COR-L47 (cell line): Measurements from ENCODE around the gene OBP2B.

Source experiments
- DNase-seq: peaks from one replicate; lab custom pipeline; 2025; lab: John Stamatoyannopoulos, UW

OBP2B gene

DNA sequence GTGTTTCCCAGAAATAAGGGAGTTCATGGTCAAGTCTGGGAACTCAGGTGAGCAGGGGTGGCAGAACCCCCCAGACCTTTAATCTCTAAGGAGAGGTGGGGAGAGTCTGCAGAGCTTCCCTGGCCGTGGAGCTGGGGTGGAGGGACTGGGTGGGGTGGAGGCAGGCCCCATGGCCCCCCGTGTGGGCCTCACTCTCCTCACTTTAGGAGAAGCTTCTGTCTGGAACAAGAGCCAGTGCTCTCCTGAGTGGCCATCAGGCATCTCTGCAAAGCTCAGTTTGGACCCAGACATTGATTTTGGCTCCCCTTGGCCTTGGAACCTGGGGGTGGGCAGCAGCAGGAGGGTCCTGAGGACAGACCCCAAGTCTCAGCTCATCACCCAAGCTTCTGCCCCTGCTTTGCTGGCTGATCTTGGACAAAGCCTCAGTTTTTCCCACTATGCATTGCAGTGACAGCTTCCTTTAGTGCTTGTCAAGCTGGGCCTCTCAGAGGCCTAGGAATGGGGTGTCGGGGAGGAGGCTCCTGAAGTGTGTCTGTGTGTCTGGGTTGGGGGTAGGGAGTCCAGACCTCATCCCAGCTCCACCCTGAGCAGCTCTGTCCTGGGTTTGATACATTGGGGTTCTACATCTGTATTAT is 41.8 kb downstream of the OBP2B start:
- no peak for DNase-seq

GRCh38 chr9:133166392-133166791 is 42.7 kb downstream of the OBP2B start:
- DNase-seq = no peak

- no peak for DNase-seq
These were observed 43.7 kb downstream of the OBP2B start for GRCh38 chr9:133165452-133165730.

DNA sequence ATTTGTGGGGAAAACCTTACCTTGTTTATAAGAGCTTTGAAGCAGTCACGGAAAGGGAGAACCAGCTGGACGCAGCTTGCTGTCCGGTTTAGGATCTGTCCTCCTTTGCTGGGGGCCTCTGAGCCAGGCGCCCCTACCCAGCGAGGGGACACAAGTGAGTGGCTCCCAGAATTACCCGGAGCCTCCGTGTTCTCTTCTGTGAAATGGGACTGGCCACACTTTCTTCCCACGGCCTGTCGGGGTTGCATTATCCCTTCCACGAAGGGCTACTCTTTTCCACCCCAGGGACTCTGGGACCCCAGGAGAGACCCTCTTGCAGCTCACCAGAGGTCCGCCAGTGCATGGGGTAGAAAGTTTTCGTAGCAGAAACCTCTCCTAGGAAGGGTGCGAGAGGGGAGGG is 44.9 kb downstream of the OBP2B start:
- no peak for DNase-seq

DNA sequence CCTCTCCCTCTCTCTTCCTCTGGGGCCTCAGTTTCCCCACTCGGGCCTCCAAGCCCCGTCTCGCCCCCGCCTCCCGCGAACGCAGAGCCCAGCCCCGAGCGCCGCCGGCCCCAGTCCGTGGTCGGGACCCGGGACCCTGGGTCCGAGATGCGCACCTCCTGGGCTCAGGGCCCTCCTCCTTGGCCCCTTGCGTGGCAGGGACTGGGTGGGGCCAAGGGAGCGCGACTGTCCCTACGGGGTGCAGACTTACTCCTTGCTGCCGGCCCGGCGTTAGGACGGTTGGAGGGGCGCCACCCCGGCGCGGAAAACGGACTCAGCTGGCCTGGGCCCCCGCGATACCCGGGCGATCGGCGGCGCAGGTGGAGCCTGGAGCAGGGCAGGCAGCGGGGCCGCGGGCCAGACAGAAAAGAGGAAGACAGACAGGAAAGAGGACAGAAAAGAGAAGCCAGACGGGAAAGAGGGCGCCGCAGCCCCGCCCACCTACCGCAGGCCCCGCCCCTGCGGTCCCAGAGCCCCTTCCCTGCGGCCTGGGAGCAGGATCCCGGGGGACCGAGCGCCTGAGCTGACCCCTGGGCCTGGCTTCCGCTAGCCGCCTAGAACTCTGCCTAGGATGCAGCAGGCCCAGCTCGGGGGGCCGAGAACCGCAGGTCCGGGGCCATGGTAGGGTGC is 45.4 kb downstream of the OBP2B start, which contains the start of gene GBGT1:
GBGT1 (minus strand) TSS at position 411 of the 669 bp plus-strand sequence. CDS start 1,502 bp downstream, outside the sequence.
- no peak for DNase-seq

- DNase-seq = no peak
These were observed 46.1 kb downstream of the OBP2B start for GRCh38 chr9:133162861-133163503.

DNA sequence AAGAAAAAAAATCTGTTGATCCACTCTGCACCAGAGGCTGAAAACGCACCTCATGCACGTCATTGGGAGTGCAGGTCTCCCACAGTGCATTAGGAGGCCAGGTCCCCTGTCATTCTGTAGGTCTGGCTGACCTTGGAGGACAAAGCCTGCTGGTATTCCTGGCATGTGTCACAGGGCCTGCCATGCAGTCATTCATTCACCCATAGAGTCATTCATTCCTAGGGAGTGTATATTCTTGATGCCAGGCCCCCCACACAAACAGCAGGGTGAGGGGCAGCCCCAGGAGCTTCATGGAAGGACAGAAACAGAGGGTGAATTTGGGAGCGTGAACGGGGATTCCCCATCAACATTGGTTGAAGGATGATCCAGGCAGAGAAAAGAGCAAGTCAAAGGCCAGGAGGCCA is 47.5 kb downstream of the OBP2B start:
- no peak for DNase-seq

DNA sequence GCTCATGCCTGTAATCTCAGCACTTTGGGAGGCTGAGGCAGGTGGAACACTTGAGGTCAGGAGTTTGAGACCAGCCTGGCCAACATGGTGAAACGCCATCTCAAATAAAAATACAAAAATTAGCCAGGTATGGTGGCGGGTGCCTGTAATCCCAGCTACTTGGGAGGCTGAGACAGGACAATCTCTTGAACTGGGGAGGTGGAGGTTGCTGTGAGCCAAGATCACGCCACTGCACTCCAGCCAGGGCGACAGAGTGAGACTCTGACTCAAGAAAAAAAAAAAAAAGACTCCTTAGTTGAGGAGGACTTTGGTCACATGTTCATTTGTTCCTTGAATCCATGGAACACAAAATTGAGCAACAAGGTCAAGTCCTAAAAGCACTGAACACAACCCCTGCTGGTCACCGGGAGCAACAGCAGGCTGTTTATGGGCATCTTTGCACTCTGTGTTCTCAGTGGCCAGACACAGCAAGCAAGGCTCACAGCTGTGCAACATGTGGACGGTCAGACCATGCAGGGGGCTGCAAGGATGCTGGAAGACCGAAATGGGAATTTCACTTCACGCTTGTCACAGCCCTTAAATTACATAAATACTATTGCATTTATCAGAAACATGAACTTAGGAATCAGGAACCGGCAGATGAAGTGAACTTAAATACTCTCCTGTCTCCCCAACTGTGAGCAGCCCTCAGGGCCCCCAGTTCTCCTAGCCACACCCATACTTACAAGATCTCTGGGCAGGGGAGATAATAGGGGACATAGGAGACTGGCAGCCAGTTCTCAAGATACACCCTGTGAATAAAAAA is 48.1 kb downstream of the OBP2B start:
- DNase-seq = no peak

- DNase-seq = no peak
These were observed 50.4 kb downstream of the OBP2B start for GRCh38 chr9:133158695-133159094.
